ENCODE measurements around the gene MRTO4.
A peak's percentile ranks its signal among the peaks of the same experiment; 100 is the strongest.
"Not testable (repeated sequence)": the region's sequence is repeated elsewhere in the genome, so short reads cannot be mapped to it uniquely, and the experiment has no call there.

MRTO4 gene

DNA sequence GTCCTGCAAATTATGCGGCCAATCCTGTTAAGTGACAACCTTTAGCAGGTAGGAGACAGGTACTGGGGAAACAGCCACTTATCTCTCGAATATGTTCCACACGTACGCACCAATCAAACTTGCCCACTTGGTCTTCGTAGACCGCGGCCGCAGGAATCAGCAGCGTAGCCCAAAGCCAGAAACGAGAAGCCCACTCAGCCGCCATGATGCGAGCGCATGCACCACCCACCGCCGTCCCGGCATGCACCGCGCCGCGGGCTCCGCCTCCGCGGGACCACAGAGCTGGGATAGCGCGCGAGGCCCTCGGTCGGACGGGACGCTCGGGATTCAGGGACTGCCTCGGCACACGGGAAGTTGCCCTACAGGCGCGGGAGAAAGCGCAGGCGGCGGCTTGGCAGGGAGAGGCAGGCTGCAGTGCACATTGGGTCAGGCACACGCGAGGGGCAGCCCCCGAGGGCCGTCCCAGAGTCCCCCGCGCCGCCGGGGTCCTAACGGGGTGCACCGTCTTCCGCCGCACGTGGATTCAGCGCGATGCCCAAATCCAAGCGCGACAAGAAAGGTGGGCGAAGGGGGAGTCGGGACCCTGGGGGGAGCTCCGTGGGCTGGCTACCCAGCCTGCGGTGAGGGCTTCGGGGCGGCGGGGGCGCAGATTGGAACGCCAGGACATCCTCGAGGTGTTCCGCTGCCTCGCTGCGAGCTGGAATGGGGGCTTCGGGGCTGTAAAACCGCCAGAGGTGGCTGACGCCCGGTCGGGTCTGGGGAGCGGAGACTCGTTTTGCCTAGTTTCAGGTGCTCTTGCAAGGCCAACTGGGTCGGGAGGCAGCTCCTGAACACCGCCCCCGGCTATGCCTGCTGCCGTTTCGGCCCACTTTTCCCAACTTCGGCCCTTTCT is at the start of gene MRTO4, which contains the start of gene EMC1:
Gene MRTO4 (plus strand): TSS at position 501 of the 892 bp plus-strand sequence. CDS start 31 bp downstream, at position 532.
Gene EMC1 (minus strand): TSS at position 220 of the 892 bp plus-strand sequence. CDS start 15 bp downstream, at position 205.
- DNase-seq, result peak; percentile 91

DNA sequence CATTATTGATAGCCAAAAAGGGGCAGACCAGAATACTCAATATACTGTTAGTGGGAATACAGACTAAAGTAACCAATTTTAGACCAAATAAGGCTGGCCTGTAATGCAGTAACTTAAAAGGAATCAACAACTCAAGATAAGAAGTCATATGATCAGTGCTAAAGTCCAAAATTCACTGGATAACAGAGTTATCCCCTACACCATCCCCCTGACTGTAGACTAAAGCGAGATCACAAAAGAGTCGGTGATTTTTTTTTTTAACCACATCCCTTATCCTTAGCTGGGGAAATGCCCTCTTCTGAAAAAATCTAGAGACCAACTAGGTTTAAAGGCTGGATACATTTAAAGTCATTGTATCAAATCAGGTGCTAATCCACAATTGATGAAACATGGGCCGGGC is 49.2 kb upstream of the MRTO4 start:
- DNase-seq, result no peak

DNA sequence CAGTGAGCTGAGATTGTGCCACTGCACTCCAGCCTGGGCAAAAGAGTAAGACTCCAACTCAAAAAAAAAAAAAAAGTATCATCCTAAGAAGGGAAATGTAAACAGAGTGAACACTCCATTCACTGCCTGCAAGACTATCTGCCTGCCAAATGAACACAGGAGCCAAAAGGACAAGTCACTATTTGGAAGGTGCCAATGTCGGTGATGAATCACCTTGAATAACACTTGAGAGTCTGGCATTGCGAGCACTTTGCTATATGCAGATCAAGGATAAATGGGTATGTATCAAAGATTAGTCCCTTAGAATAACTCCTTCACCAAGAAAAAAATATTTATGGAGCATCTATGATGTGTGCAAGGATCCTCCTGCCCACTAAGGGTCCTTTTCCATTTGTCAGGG is 48.2 kb upstream of the MRTO4 start:
- DNase-seq, result no peak

DNA sequence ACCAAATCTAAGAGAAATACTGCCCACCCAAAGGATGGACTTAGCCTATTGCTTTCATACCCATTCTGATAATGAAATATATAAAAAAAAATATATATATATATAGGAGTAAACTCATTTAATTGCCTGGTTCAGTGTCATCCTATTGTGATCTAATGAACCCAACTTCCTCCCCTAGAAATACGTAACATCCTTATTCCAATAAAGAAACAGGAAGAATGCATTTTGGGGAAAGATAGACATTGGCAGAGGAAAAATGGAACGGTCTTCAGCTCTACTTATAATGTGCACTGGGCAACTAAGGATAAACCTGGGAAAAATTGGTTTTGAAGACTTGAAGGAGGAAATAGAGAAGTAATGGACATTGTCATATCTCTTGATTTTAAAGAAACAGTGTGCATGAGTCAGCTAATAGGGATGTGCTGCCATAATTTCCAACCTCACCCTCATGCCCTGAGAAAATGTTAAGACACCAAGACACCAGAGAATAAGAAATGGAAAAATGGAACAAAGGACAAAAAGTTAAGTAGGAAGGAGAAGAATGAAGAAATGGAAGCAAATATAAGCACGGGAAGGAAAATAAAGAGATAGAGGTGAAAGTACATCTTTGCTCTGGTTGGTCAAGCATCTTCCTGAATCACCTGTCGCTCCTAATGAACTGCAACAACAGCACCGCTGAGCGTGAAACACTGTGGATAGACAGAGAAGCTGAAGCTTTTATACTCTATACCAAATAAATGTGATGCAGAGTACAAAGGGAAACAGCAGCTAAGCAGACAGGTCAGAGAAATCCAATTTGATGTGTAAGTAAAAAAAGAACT is 46.9 kb upstream of the MRTO4 start:
- DNase-seq, result no peak

DNA sequence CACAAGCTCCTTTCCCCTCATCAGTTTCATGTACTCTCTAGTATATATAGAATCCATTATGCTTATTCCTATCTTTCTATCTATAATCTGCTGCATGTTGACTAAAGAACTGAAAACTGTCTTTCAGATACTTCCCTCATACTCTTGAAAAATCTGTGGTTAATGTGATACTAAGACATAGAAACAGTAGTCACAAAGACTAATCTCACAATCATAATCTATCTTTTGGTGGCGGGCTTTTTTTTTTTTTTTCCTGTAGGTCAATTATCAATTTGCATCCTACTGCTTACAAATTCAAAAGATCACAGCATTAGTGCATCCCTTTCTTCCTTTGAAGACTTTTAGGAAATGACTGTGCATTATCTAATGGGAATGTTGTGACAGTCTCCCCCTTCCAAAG is 46.2 kb upstream of the MRTO4 start:
- no peak for DNase-seq

DNA sequence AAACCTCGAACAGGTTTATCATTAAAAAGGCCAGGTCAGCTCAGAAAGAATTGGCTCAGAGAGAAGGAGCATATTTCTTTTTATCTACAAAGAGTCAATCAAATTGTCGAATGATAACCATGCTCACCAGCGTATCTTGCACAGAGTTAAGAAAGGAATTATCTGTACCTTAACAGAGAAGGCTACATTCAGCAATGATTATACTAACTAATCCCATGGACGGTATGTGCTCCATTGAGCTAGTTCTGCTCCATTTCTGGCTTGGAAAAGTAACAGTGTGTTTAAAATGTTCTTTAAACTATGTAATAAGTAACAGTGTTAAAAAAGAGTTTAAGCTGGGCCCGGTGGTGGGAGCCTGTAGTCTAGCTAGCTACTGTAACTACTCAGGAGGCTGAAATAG is 45.8 kb upstream of the MRTO4 start:
- no peak for DNase-seq

DNA sequence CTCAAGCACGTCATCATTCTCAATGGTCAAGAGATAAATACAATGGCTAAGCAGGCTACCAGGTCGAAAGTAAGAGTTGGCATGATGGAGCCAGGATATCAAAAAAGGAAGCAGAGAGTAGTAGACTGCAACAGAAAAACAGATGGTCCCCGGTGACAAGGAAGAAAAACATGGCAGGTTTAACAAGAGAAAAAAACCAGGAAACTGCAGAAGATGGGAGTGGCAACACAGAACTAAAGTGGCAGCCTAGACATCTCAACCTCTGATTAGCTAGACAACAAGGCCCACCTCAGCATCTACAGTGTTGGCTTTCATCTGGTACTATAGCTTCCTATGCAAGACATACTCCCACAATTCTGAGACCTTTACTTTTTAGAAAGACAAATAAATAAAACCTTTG is 44.7 kb upstream of the MRTO4 start:
- no peak for DNase-seq

DNA sequence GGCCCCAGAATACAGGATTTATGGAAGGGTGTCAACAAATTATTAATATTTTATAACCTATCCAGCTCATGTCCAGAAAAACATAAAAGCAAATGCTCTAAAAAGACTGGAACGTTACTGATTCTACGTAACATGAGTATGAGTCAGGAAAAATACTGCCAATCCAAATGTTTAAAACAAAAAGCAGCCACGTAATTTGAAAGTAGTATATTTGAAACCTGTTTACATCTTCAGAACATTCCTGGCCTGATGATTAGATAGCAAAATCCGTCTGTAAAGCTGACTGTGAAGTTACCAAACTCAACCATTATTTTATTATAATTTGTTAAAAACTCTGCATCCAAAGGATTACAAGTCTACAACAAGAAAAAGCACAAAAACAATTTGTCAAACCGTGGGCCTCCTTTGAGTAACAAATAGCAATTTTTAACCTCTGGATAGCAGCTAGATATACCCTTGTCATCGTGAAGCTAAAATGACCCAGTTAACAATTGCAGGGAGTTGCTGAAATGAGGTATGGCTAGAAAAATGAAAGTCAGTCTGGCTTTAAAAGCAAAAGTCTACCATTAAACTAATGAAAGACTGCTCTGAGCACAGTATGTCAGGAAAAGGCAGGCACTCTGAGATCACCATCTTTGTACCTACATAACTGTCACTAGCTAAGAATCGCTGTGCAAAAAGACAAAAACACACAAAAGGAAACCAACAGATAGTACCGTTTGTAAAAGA is 42.7 kb upstream of the MRTO4 start:
- no peak for DNase-seq

DNA sequence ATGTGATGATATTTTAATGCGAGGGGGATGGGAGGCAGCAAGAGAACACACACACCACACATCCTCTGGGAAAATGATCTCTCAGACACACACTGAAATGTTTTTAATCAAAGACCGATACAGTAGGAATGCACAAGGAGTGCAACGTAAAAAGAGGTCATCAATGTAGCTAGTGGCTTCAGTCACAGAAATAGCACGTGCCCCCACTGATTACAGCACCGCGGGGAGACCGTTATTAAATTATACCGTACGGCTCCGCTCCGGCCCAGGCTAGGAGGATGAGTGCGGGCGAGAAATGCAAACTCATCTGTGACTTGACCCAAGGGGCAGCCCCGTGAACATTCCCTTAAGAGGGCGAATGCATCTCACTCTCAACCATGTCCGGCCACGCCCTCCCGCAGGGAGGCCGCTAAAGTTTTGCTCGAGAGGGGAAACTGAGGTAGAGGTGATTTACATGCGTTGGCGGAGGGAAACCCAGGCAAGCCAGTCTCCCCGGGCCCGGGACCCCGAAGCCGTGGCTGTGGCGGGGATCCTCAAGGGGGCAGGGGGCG is 42.1 kb upstream of the MRTO4 start:
- peak; percentile 44 for DNase-seq

DNA sequence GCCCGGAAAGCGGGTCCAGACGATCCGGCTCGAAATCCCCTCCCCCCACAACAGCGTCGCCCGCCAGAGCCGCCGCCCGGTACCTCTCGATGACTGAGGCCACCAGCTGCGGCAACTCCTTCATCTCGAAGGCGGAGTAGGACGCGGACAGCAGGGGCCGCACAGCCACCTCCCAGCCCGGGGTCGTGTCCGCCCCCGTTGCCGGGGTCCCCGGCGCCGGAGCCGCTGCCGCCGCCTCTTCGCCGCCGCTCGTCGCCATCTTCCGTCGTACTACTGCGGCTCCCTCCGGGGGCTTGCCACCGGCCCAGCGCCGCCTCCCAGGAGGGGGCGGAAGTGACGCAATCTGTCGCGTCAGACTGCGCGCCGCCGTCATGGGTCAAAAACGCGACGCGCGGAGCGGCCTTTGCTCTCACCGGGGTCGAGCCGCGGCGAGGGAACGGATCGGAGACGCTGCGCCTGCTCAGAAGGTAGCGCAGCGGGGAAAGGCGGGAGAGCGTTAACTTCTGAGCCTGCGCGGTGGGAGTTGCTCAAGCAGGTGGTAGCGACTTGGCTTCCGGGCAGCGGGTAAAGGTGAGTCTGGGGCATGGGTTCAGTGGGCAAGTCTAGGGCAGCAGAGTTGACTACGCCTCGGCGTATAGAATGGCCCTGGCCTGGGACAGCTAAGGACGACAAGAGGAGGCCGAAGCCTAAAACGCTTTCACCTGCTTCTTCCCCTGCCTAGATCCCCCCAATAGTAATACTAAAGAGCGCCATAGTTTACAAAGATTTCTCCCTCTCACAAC is 41.4 kb upstream of the MRTO4 start, which contains the start of gene UBR4:
Gene UBR4 (minus strand): TSS at position 277 of the 782 bp plus-strand sequence. CDS start 18 bp downstream, at position 259.
- DNase-seq, result peak; percentile 99

DNA sequence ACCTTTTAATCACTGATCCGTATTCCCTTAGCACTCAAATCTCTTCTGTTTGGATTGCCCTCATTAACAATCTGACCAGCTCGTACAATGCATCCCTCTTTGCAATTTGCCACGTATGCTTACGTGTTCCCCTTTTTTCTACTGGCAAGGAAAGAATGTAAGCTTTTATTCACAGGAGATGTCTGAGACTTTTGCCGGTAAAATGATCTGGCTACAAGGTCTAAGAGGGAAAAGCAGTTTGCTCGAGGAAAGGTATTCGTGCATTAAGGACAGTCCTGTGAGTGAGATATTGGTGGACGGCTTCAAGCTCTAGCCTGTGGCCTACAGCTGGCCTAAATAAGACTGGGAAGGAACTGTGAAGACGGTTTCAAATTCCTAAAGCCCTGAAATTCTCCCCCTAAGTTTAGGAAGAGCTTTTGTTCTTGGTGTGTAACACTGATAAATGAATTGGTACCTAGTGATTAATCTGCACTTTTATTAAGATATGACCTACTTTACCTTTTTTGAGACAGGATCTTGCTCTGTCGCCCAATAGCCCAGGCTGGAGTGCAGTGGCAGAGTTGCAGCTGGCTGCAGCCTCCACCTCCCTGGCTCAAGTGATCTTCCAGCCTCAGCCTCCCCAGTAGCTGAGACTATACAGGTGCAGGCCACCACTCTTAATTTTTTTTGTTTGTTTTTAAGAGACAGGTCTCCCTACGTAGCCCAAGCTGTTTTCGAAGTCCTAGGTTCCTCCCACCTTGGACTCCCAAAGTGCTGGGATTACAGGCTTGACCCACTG is 40.6 kb upstream of the MRTO4 start:
- DNase-seq, result peak; percentile 33

DNA sequence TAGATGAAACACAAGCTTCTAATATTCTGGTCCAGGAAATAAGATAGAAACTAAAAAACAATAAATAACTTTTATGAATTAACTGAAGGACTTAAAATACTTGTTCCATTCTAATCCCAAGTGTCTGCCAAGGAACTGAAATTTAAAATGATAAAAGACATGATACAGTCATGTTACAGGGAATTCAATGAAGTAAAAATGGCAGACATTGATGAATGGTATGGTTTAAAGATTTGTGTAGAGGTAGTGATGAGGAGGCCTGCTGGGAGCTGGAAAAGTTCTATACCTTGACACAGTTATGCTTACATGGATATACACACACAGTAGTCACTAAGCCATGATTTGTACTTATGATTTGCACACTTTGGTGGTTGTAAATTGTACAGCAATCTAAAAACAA is 39.4 kb upstream of the MRTO4 start:
- no peak for DNase-seq

DNA sequence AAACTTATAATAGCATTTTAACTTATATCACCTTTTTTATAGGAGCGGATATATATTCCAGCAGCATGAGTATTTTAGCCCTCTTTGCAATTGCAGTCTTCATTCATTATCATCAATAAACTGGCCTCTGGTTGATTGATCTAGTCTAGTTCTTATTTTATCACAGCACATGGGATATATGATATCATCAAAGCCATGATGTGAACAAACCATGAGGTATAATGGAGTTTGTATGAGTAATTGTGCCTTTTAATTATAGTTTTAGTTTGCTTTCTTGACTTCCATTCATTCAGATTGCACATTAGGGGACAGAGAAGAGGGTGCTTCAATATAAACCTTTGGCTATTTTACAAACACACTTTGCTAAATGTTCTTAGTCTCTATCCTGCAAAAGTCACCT is 38.0 kb upstream of the MRTO4 start:
- DNase-seq, result no peak

DNA sequence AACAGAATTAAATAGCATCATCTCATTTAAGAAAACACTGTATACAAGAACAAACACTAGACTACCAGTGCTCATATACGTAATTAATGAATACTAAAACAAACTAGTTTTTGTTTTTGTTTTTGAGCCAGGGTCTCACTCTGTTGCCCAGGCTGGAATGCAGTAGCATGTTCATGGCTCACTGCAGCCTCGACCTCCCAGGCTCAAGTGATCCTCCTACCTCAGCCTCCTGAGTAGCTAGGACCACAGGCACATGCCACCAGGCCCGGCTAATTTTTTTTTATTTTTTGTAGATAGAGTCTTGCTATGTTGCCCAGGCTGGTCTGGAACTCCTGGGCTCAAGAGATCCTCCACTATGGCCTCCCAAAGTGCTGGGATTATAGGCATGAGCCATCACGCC is 35.0 kb upstream of the MRTO4 start:
- DNase-seq, result not testable (repeated sequence)

DNA sequence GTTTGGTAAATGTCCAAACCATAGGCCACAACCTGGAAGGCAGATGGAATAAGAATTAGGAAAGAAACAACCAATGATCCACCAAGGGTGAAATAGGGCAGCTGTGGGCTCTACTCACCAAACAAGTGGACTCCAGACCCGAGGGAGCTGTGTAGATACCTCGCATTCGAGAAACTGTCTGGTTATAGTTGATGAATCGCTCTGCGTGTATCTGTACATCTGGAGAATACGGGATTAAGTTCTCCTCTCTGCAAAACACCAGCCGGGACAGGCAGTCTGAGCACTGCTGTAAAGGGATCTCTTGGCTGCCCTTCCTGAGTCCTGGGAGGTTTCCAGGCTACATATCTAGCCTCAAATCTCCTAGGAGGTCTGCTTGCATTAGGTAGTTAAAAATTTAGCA is 32.2 kb upstream of the MRTO4 start:
- no peak for DNase-seq

DNA sequence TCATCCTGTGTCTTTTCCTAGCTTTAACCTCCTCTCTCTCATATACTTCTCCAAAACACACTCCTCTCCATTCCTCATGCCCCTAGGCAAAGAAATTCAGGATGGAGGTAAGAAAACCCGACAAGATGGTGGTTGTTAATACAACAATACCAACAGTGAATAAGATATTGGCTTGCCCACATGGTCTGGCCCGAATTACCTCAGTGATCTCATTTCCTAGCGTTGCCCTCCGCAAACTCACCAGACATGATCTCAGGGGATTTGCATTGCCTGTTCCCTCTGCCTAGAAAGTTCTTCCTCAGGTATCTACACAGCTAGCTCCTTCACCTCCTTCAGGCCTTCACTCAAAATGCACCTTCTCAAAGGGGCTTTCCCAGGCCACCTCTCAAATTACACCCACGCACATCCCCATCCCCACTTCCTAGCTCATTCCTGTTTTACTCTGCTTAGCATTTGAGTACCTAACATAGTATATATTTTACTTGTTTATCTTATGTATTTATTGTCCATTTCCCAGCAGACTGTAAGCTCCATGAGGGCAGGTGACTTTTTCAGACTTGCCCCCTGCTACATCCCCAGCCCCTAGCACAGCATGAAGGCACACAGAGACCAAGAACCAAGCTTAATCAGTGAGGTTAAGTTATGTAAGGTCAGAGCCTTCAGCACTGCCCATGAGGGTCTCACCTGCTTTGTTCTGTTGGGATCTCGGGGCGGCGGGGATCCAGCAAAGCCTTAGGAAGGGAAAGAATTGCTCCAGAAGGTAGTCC is 31.3 kb upstream of the MRTO4 start:
- no peak for DNase-seq

DNA sequence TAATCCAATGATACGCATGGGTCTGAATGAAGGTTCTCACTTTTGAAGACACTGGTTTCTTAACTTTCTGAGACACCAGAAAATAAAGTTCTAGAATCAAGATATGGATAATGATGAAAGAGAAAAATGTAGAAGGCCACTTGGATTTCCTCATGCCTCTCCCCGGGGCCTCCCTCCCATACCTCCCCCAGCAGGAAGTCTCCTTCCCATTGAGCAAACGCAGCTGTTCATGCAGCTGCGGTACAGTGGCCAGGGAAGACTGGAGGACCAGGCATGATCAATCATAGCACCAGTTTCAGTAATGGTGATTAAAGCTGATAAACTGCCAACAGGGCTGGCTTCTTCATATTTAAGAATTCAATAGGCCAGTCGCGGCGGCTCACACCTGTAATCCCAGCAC is 30.6 kb upstream of the MRTO4 start:
- DNase-seq, result no peak

DNA sequence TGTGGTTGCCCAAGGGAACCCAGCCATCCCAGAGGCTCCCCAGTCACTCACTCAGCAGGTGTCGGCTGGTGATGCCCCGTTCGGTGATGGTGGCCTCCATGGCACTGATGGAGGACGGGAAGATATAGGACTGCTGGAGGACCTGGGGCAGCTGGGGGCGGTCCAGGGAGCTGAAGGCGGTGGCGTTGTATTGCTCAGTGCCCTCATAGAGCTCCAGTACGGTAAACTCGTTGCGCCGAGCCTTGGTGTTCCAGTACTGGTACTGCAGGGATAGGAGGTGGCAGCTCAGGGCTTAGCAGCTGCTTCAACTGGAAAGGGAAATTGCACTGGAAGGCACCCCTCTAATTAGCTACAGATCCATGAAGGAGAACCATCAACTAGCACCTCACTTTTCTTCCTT is 29.0 kb upstream of the MRTO4 start:
- DNase-seq, result no peak

DNA sequence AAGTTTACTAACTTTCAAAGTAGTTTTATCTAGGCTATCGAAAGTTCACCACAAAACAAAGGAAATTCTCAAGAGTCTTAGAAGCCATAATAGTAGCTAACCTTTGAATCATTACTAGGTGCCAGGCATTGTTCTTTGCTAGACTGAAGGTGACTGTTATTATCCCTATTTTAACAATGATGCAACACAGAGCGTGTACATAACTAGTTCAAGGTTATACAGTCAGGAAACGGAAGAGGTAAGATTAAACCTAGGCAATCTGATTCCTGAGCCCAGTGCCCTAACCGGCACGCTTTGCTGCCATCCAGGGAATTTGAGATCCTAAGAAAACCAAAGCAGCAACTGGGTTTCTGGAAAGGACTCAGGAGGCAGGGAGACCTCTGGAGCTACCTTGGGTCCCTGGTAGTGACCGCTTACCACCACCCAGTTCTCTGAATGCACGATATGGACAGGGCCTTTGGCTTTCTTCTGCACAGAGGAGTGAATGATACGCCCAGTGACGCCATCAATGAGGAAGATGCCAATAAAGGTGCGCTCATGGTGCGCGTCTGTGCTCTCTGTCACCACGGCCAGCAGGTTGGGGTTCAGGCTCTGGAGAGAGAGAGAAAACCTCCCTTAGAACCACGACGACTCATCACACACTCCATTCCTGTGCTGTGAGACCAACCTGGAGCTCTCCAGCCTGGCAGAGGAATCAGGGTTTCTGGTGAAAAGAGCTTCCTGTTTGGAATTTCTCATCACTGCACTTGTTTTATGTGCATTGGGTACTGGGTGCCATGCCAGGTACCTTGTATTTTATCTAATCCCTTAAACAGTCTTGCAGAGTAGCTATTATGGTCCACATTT is 28.4 kb upstream of the MRTO4 start:
- no peak for DNase-seq
